Midbrain (tissue), 1 donor: ENCODE data around the gene ATP2B1.

ENCODE experiments used
- DNase-seq: peaks from one replicate; lab custom pipeline; 2025; lab: John Stamatoyannopoulos, UW

Gene ATP2B1

GRCh38 chr12:89692439-89692838 lies 16.2 kb downstream of the ATP2B1 start:
- DNase-seq = no peak

- DNase-seq = no peak
Observed at GRCh38 chr12:89691659-89692058, 17.0 kb downstream of the ATP2B1 start.

- no peak for DNase-seq
Observed at GRCh38 chr12:89690925-89691324, 17.7 kb downstream of the ATP2B1 start.

GRCh38 chr12:89689306-89689705 lies 19.3 kb downstream of the ATP2B1 start:
- DNase-seq = no peak

- DNase-seq = no peak
Observed at GRCh38 chr12:89686311-89686710, 22.3 kb downstream of the ATP2B1 start.

- no peak for DNase-seq
Observed at GRCh38 chr12:89685363-89685972, 23.2 kb downstream of the ATP2B1 start.

GRCh38 chr12:89684136-89684535 lies 24.5 kb downstream of the ATP2B1 start:
- no peak for DNase-seq

GRCh38 chr12:89682284-89682683 lies 26.4 kb downstream of the ATP2B1 start:
- no peak for DNase-seq

- no peak for DNase-seq
Observed at GRCh38 chr12:89680409-89680808, 28.2 kb downstream of the ATP2B1 start.

GRCh38 chr12:89679631-89680030 lies 29.0 kb downstream of the ATP2B1 start:
- no peak for DNase-seq

- no peak for DNase-seq
Observed at GRCh38 chr12:89678225-89678624, 30.4 kb downstream of the ATP2B1 start.

- DNase-seq = no peak
Observed at GRCh38 chr12:89676930-89677329, 31.7 kb downstream of the ATP2B1 start.

- no peak for DNase-seq
Observed at GRCh38 chr12:89674326-89674942, 34.2 kb downstream of the ATP2B1 start.

GRCh38 chr12:89673603-89674002 lies 35.0 kb downstream of the ATP2B1 start:
- DNase-seq = no peak

- no peak for DNase-seq
Observed at GRCh38 chr12:89672589-89672979, 36.1 kb downstream of the ATP2B1 start.

GRCh38 chr12:89671469-89671868 lies 37.2 kb downstream of the ATP2B1 start:
- DNase-seq = no peak

GRCh38 chr12:89669197-89669596 lies 39.4 kb downstream of the ATP2B1 start:
- no peak for DNase-seq

GRCh38 chr12:89665556-89665955 lies 43.1 kb downstream of the ATP2B1 start:
- no peak for DNase-seq

- no peak for DNase-seq
Observed at GRCh38 chr12:89664441-89664840, 44.2 kb downstream of the ATP2B1 start.

GRCh38 chr12:89663577-89664357 lies 44.9 kb downstream of the ATP2B1 start:
- DNase-seq = no peak

- DNase-seq = no peak
Observed at GRCh38 chr12:89662623-89663022, 46.0 kb downstream of the ATP2B1 start.

- no peak for DNase-seq
Observed at GRCh38 chr12:89661706-89662330, 46.8 kb downstream of the ATP2B1 start.

- DNase-seq = no peak
Observed at GRCh38 chr12:89657739-89658138, 50.9 kb downstream of the ATP2B1 start.
